Testis (tissue), 3 donors: ENCODE measurements around the gene CHERP. TPM values are rescaled to one million over a fixed set of nuclear protein-coding genes. Genes with fewer than 3 reads are reported as not detected.

ENCODE experiments used
- DNase-seq: peaks from one replicate; pipeline ENCODE4 v3.0.0-alpha.2; 2019
- H3K27ac ChIP-seq, 2 donors: fragments of 200-600 bp; sonication (generic); one replicate each; pipeline ENCODE4 v1.5.1; 2019
- H3K27me3 ChIP-seq: fragments of 200-600 bp; sonication (generic); one replicate; pipeline ENCODE4 v1.5.1; 2019
- H3K36me3 ChIP-seq: fragments of 200-600 bp; sonication (generic); one replicate; pipeline ENCODE4 v1.5.1; 2017; ENCODE audit warnings: low read depth; ENCODE audit errors: missing control alignments
- H3K4me1 ChIP-seq: fragments of 200-600 bp; sonication (generic); one replicate; pipeline ENCODE4 v1.5.1; 2019
- H3K4me3 ChIP-seq, 2 donors: fragments of 200-600 bp; sonication (generic); one replicate each; pipeline ENCODE4 v1.5.1; 2017 to 2019
- H3K9me3 ChIP-seq: fragments of 200-600 bp; sonication (generic); one replicate; pipeline ENCODE4 v1.5.1; 2017
- POLR2A ChIP-seq: fragments of 450-650 bp; IDR thresholded peaks from one replicate; pipeline ENCODE4 v1.6.1; 2017; ENCODE audit warnings: antibody characterized with exemption, mild to moderate bottlenecking, moderate library complexity
- WGBS, 2 donors: methylation state at CpG; one replicate each; pipeline ENCODE4 v1.1.5; 2018; 5-methylcytosine and 5-hydroxymethylcytosine counted together
- intact Hi-C: fragments of 100-400 bp; cut with DNase I; formaldehyde crosslinking; loops from one replicate; pipeline ENCODE4 v1.15.1; 2023; ENCODE audit warnings: low total_unique reads
- polyA plus RNA-seq: library from polyadenylated mRNA; stranded (reverse); fragments of 350-450 nt; fragmentation: Illumina TruSeq; extraction: RNeasy Lipid Tissue Mini Kit (QIAGEN cat#74804); gene quantifications from one replicate; pipeline ENCODE4 v1.2.3, GENCODE V29; 2014; ENCODE audit warnings: low read depth, low replicate concordance; ENCODE audit not compliant: insufficient read depth
- total RNA-seq, 2 donors: library from RNA; depleted of rRNA; stranded (reverse); fragments of >200 nt; gene quantifications; one replicate each; pipeline ENCODE4 v1.2.3, GENCODE V29; 2016
- TF ChIP-seq, protein P1 (sequence below), 3 experiments: fragments of 450-650 bp in 2 of 3; fragments of 200-600 bp in 1 of 3; sonication (generic) in 1 of 3; IDR thresholded peaks; one replicate each; pipeline ENCODE4 v1.5.1; 2016 to 2019; ENCODE audit warnings: antibody characterized with exemption in 3 of 3, mild to moderate bottlenecking in 2 of 3, moderate library complexity in 1 of 3

Gene CHERP
- total and polyA plus RNA-seq, 3 donors from 2014 or later = 46.5 to 51.3 (median 49.3) TPM

GRCh38 chr19:16585094-16585801, 43.0 kb upstream of the CHERP start:
- TF ChIP-seq POLR2A = no peak
- TF ChIP-seq, protein P1, sequence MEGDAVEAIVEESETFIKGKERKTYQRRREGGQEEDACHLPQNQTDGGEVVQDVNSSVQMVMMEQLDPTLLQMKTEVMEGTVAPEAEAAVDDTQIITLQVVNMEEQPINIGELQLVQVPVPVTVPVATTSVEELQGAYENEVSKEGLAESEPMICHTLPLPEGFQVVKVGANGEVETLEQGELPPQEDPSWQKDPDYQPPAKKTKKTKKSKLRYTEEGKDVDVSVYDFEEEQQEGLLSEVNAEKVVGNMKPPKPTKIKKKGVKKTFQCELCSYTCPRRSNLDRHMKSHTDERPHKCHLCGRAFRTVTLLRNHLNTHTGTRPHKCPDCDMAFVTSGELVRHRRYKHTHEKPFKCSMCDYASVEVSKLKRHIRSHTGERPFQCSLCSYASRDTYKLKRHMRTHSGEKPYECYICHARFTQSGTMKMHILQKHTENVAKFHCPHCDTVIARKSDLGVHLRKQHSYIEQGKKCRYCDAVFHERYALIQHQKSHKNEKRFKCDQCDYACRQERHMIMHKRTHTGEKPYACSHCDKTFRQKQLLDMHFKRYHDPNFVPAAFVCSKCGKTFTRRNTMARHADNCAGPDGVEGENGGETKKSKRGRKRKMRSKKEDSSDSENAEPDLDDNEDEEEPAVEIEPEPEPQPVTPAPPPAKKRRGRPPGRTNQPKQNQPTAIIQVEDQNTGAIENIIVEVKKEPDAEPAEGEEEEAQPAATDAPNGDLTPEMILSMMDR (IDR thresholded peaks at IDR 0.05) = no peak
- DNase-seq = no peak
- Histone ChIP-seq H3K27me3 (no peaks in the 10 kb centered on the region), H3K9me3 (no peaks in the 10 kb centered on the region), H3K4me1 (peaks cover 98% of the 10 kb centered on the region), H3K36me3 (no peaks in the 10 kb centered on the region), H3K27ac (peak overlapping the region; percentile 28 to 51), H3K4me3 (no peak overlapping the region)
- 79 to 85% methylated on average over 10 to 13 of the region's 13 CpGs for WGBS, 2 donors
- intact Hi-C loops = no loop called here

DNA sequence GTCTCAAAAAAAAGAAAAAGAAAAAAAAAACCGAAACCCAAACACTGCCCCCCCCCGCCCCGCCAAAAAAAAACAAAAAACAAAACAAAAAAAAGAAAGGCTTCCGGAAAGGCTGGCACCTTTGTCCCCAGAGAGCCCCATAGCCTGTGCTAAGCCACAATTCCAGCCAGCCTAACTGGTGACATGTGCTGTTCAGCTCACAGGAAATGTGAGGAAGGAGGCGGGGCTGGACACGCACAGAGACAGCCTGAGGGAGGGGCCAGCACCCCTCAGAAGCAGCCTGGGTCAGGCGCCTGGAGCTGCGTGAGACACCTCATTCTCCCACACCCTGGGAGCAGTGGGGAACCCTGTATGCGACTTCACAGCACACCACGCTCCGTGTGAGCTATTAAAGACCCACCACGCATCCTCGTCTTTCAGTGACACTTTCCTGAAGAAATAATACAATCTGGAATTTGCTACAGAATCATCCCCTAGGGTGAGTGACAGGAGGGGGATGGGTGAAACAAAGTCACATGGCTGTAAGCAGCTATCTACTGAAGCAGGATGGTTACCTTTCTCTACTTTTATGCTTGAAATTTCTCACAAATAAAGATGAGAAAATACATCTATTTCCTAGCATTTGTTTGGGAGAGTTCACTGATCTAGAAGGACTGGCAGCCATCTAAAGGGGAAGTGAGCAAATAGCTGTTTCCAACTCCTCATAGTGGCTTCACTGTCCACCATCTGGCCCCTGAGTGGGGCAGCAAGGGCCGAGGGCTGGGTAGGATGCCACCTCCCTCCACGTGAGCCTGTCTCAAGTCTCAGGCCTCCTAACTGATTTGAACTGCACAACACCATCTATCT, 42.2 kb upstream of the CHERP start:
- Histone ChIP-seq H3K36me3 (no peaks in the 10 kb centered on the region), H3K4me1 (peaks cover 98% of the 10 kb centered on the region), H3K27ac (peak overlapping the region; percentile 28 to 51), H3K4me3 (no peak overlapping the region), H3K9me3 (no peaks in the 10 kb centered on the region), H3K27me3 (no peaks in the 10 kb centered on the region)
- no peak for TF ChIP-seq POLR2A
- TF ChIP-seq, protein P1 (IDR thresholded peaks at IDR 0.05) = no peak
- peak; percentile 93 for DNase-seq
- intact Hi-C loops = no loop called here
- 27 to 30% methylated on average over 13 to 15 of the region's 15 CpGs for WGBS, 2 donors

DNA sequence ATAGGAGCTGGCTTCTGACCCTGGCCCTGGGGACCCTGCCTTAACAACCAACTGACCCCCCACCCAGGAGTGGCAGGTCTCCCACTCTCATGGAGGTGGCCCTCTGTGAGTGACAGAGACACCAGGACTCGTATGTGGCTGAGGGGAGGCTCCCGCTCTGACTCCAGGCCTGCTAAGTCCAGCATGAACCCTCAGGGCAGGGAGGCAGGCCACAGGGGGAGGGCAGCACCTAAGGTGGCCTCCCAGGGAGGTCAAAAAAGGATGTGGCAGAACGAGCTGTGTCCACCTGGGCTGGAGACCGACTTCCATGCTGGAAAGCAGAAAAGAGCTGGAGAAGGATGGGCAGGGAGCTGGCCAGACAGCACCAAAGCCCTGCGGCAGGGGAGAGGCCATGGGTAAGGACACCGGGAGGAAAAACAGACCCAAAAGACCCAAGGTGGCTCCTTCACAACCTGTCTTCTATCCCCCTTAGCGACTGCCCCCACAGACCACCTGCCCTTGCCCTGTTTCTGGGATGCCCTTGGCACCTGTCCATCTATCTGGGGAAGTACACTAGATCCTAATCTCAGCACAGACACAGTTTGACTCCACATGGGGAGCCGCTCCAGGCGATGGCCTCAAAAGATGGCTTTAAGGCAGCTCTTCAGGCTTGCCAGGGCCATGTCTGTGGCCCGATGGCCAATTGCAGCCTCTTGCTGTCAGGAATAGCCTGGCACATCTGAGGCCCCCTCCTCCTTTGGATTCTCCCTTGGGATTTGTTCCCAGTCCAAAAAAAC, 40.4 kb upstream of the CHERP start:
- Histone ChIP-seq H3K4me1 (peaks cover 88% of the 10 kb centered on the region), H3K9me3 (no peaks in the 10 kb centered on the region), H3K27me3 (no peaks in the 10 kb centered on the region), H3K4me3 (no peak overlapping the region), H3K27ac (peak overlapping the region; percentile 63 to 65), H3K36me3 (no peaks in the 10 kb centered on the region)
- TF ChIP-seq, protein P1 (IDR thresholded peaks at IDR 0.05) = no peak
- TF ChIP-seq POLR2A = no peak
- no peak for DNase-seq
- intact Hi-C loops = no loop called here
- 74 to 91% methylated on average over 9 to 10 of the region's 10 CpGs for WGBS, 2 donors

GRCh38 chr19:16581971-16582343, 39.7 kb upstream of the CHERP start:
- Histone ChIP-seq H3K27me3 (no peaks in the 10 kb centered on the region), H3K4me1 (peaks cover 81% of the 10 kb centered on the region), H3K9me3 (no peaks in the 10 kb centered on the region), H3K27ac (peak overlapping the region; percentile 63 to 65), H3K36me3 (no peaks in the 10 kb centered on the region), H3K4me3 (no peak overlapping the region)
- 59 to 69% methylated on average over 6 of the region's 6 CpGs for WGBS, 2 donors
- no peak for TF ChIP-seq POLR2A
- TF ChIP-seq, protein P1 (IDR thresholded peaks at IDR 0.05) = no peak
- no peak for DNase-seq
- intact Hi-C loops = no loop called here
